GM12874 (cell line): ENCODE measurements around the gene SUGCT.

Experiments
- CTCF ChIP-seq: IDR thresholded peaks from 2 replicates; pipeline ENCODE4 v1.5.1; 2011; ENCODE audit warnings: low read depth, mild to moderate bottlenecking, control low read depth, low read length, moderate library complexity; ENCODE audit not compliant: insufficient read depth

SUGCT gene

DNA sequence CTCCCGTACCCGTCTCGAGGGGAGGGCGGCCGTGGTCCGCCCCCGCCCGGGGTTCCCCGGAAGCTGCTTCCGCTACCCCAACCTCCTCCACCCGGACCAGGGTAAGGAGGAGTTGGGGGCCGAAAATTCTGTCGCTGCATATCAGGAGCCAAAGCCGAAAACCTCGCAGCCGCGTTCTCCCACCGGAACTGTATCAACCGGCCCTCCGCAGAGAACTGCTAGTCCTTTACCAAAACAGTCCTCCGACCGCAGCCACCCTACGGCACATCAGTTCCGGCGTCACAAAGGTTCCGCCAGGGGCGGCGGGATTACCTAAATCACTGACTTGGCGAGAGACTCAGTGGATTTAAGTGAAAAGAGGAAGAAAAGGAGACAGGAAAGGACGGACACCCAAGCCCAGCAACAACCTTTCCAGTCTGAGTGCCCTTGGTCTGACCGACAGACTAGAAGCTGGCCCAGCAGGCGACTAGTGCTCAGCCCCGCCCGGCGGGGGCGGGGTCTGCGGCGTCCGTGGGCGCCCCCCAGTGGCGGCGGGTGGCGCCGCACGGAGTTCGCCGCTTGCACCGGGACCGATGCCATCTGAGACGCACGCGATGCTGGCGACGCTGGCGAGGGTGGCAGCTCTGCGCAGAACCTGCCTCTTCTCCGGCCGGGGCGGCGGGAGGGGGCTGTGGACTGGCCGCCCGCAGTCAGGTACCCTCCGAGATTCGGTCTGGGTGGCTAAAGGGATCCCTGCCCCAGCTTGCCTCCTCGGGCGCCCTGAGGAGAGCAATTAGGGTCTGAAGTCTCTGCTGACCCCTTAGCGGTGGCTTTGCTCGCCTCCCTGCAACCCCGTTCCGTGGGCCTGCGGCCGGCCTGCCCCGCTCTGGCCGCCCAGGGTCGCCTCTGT lies at the start of gene SUGCT, which contains the start of gene MPLKIP:
TSS of gene SUGCT (plus strand) at position 578 of the 889 bp plus-strand sequence.
TSS of gene MPLKIP (minus strand) at position 195 of the 889 bp plus-strand sequence. CDS start at position 140, 55 bp downstream.
- TF ChIP-seq CTCF: peak; percentile 97

DNA sequence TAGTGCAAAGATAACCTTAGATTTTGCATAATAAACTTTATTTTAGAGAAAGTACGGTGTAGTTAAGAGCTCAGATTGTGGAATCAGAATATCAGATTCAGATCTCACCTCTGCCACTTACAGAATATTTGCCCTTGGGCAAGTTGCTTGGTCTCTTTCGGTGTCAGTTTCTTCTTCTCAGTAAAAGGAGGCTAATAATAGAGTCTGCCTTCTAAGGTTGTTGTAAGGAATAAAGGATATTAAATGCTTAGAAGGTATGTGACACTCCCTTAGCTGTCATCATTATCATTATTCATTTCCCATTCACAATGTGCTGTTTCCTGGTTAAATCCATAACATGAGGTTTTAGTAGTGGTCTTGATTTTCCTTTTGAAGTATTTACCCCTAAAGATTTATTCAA lies 42.6 kb upstream of the SUGCT start:
- no peak for TF ChIP-seq CTCF

GRCh38 chr7:40093631-40094350 lies 41.0 kb upstream of the SUGCT start:
- no peak for TF ChIP-seq CTCF

- no peak for TF ChIP-seq CTCF
Observed at GRCh38 chr7:40095230-40095629, 39.6 kb upstream of the SUGCT start.

DNA sequence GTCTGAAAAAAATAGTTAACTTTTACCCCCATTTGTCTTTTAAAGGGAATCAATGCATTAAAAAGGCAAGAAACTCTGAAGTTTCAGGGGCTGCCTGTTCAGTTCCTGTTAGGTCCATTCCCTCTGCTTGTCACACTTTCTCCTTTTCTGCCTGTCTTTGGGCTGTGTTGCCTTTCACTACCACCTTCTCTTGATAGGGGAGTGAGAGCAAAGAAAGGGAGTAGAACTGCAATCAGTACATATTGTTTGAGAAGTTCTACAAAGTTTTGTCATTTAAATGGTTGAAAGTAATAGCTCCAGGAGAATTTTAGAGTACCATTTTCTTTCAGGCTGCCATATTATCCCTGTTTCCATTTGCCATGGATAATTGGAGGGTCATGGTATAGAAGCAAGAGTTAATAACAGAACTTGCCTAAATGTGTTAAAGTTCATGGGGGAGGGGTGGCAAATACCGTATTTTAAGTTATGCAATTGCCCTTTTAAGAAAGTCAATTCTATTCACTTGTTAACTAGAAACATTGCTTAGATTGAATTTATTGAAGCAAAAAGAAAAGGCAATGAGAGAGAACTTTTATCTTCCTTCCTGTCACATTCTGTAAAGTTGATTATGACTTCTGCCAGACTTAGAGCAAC lies 39.0 kb upstream of the SUGCT start:
- no peak for TF ChIP-seq CTCF

- TF ChIP-seq CTCF: no peak
Observed at GRCh38 chr7:40097728-40098127, 37.1 kb upstream of the SUGCT start.

DNA sequence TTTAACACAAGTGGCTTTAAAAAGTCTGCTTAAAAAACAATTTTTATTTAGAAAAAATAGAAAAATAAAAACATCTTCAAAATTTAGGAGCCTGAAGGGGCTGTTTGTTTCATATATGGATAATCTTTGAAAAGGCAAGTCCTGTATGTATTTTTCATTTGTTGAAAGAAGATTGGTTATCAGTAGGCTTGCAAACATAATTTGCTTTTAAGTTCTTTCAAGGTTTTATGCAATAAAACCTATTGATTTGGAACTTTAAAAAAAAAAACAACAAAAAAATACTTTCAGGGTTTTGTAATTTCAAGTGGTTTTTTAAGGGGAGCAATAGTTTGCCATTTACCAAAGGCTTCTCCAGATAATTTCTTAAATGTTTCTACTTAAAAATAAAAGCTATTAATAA lies 36.0 kb upstream of the SUGCT start:
- TF ChIP-seq CTCF: no peak
